Activated CD8-positive, alpha-beta T cell treated with anti-CD3 and anti-CD28 coated beads, Interleukin-2, amount 10 ng/mL, durations not matched to agents 7 days and 5 days (primary cell): ENCODE results near the gene SOST. TPM values are rescaled to one million over a fixed set of nuclear protein-coding genes. Genes with fewer than 3 reads are reported as not detected.

Source experiments
- ATAC-seq: fragments of 150-1000 bp; cut with Tn5 transposase; one replicate; pipeline ENCODE4 v1.10.0; 2021; ENCODE audit warnings: moderate library complexity
- CTCF ChIA-PET: fragments of 350-600 bp; sonication (Branson Sonifier 250); formaldehyde crosslinking; loops from one replicate; lab custom pipeline; 2021; ENCODE audit warnings: antibody characterized with exemption; lab: Charles Lee
- POLR2A ChIA-PET: fragments of 350-600 bp; sonication (Branson Sonifier 250); formaldehyde crosslinking; loops from one replicate; lab custom pipeline; 2021; ENCODE audit warnings: antibody characterized with exemption; lab: Charles Lee
- DNase-seq: peaks from one replicate; pipeline ENCODE4 v3.0.0-alpha.2; 2020
- H3K27ac Mint-ChIP-seq: one replicate; pipeline ENCODE4 v1.8.0; 2021; ENCODE audit warnings: mild to moderate bottlenecking, mixed read lengths
- H3K27me3 Mint-ChIP-seq: one replicate; pipeline ENCODE4 v1.8.0; 2021; ENCODE audit warnings: low read depth, mixed read lengths
- H3K36me3 Mint-ChIP-seq: one replicate; pipeline ENCODE4 v1.8.0; 2021; ENCODE audit warnings: low read depth, mixed read lengths
- H3K4me1 Mint-ChIP-seq: one replicate; pipeline ENCODE4 v1.8.0; 2021; ENCODE audit warnings: low read depth, mixed read lengths
- H3K4me3 Mint-ChIP-seq: one replicate; pipeline ENCODE4 v1.8.0; 2021; ENCODE audit warnings: mild to moderate bottlenecking, mixed read lengths
- H3K9me3 Mint-ChIP-seq: one replicate; pipeline ENCODE4 v1.8.0; 2022; ENCODE audit warnings: mixed read lengths; ENCODE audit not compliant: insufficient read depth
- total RNA-seq, 2 experiments: library from RNA; stranded (reverse); gene quantifications; one replicate each; pipeline ENCODE4 v1.2.3, GENCODE V29; 2021

SOST gene
- total RNA-seq, 2 experiments from 2014 or later, result not detected

DNA sequence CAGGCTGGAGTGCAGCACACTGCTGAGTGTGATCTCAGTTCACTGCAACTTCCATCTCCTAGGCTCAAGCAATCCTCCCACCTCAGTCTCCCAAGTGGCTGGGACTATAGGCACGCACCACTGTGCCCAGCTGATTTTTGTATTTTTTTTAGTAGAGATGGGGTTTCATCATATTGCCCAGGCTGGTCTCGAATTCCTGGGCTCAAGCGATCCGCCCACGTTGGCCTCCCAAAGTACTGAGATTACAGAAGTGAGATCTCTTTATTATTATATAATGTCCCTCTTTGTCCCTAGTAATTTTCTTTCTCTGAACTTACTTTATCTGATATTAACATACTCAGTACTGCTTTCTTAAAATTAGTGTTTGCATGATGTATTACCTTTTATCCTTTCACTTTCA, 29.9 kb upstream of the SOST start:
- ChIA-PET CTCF (interaction anchor here (1.4 to 1.5 kb wide), 2 partner anchors 23 to 58 kb away, joined by 4 to 6 read pairs; partner anchors contain the start of gene CD300LG), POLR2A (no interaction called here)
- H3K9me3 Mint-ChIP-seq, result no peaks in the 10 kb centered on the region
- no peaks in the 10 kb centered on the region for H3K36me3 Mint-ChIP-seq
- ATAC-seq (no peak), DNase-seq (no peak)
- peaks cover 34% of the 10 kb centered on the region for H3K27me3 Mint-ChIP-seq
- no peak overlapping the region for H3K27ac Mint-ChIP-seq
- no peak overlapping the region for H3K4me3 Mint-ChIP-seq
- H3K4me1 Mint-ChIP-seq, result no peaks in the 10 kb centered on the region

- Mint-ChIP-seq H3K4me3 (no peak overlapping the region), H3K36me3 (no peaks in the 10 kb centered on the region), H3K27ac (no peak overlapping the region), H3K27me3 (peaks cover 34% of the 10 kb centered on the region), H3K4me1 (no peaks in the 10 kb centered on the region), H3K9me3 (no peaks in the 10 kb centered on the region)
- ChIA-PET CTCF (interaction anchor here (0.9 to 1.5 kb wide), 4 partner anchors 9 to 59 kb away, joined by 3 to 6 read pairs (median 4); partner anchors contain the start of genes CD300LG and DUSP3), POLR2A (no interaction called here)
- DNase-seq (no peak), ATAC-seq (no peak)
Measured at GRCh38 chr17:43787728-43788127, 29.1 kb upstream of the SOST start.

DNA sequence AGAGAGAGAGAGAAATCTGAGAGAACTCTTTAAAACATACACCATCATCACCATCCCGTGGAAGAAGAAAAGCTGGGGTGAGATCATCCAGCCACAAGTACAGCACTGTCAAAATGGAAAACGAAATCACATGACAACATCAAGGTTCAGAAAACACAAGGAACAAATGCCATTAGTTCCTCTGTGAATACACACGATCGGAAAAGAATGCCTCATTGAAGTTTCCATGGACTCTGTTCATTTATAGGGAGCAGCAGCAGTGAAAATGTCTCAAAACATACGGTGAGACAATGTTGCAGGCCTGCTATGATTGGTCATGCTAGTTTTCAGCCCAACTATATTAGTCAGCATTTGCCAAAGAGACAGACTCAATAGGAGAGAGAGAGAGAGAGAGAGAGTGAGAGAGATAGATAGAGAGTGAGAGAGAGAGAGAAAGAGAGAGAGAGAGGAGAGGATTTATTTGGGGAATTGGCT, 26.1 kb upstream of the SOST start:
- Mint-ChIP-seq H3K27ac (no peak overlapping the region), H3K9me3 (no peaks in the 10 kb centered on the region), H3K4me1 (peaks cover 2% of the 10 kb centered on the region), H3K27me3 (peaks cover 46% of the 10 kb centered on the region), H3K36me3 (no peaks in the 10 kb centered on the region), H3K4me3 (no peak overlapping the region)
- CTCF ChIA-PET, result no interaction called here
- DNase-seq, result no peak
- POLR2A ChIA-PET, result no interaction called here
- no peak for ATAC-seq

- CTCF ChIA-PET, result no interaction called here
- H3K27me3 Mint-ChIP-seq, result peaks cover 50% of the 10 kb centered on the region
Measured at GRCh38 chr17:43784068-43784467, 25.5 kb upstream of the SOST start.

GRCh38 chr17:43782913-43783680, 24.5 kb upstream of the SOST start:
- DNase-seq (no peak), ATAC-seq (no peak)
- H3K36me3 Mint-ChIP-seq, result no peaks in the 10 kb centered on the region
- no peak overlapping the region for H3K27ac Mint-ChIP-seq
- ChIA-PET CTCF (interaction anchor here (1.1 to 1.3 kb wide), 2 partner anchors 16 to 63 kb away, joined by 3 to 6 read pairs; no protein-coding TSS in a partner anchor), POLR2A (no interaction called here)
- H3K9me3 Mint-ChIP-seq, result no peaks in the 10 kb centered on the region
- peaks cover 50% of the 10 kb centered on the region for H3K27me3 Mint-ChIP-seq
- no peak overlapping the region for H3K4me3 Mint-ChIP-seq
- H3K4me1 Mint-ChIP-seq, result peaks cover 8% of the 10 kb centered on the region

More at GRCh38 chr17:43784068-43784467, 25.5 kb upstream of the SOST start:
- H3K4me3 Mint-ChIP-seq, result no peak overlapping the region
- DNase-seq (no peak), ATAC-seq (no peak)
- H3K27ac Mint-ChIP-seq, result no peak overlapping the region
- no peaks in the 10 kb centered on the region for H3K36me3 Mint-ChIP-seq
- POLR2A ChIA-PET, result no interaction called here
- peaks cover 8% of the 10 kb centered on the region for H3K4me1 Mint-ChIP-seq
- no peaks in the 10 kb centered on the region for H3K9me3 Mint-ChIP-seq

- Mint-ChIP-seq H3K27ac (no peak within 1 kb of the TSS), H3K9me3 (no peaks in the 10 kb centered on the region), H3K4me3 (peak within 1 kb of the TSS; percentile 81), H3K36me3 (no peaks in the 10 kb centered on the region), H3K4me1 (peaks cover 8% of the 10 kb centered on the region), H3K27me3 (peaks cover 45% of the 10 kb centered on the region)
- ChIA-PET CTCF (interaction anchor here (0.6 to 2.0 kb wide), 2 partner anchors 14 to 21 kb away, joined by 3 to 9 read pairs; no protein-coding TSS in a partner anchor), POLR2A (no interaction called here)
- ATAC-seq (no peak), DNase-seq (no peak)
Measured at GRCh38 chr17:43780135-43780534, 21.5 kb upstream of the SOST start, which contains the start of gene CFAP97D1. Gene CFAP97D1 (plus strand): TSS chr17:43780435. CDS start chr17:43780463, 28 bp downstream.

- DNase-seq, result no peak
- peak; percentile 54 for ATAC-seq
- H3K4me3 Mint-ChIP-seq, result peak overlapping the region; percentile 81
- peaks cover 40% of the 10 kb centered on the region for H3K27me3 Mint-ChIP-seq
- peaks cover 8% of the 10 kb centered on the region for H3K4me1 Mint-ChIP-seq
- H3K36me3 Mint-ChIP-seq, result peaks cover 2% of the 10 kb centered on the region
- ChIA-PET POLR2A (interaction anchor here (0.6 kb wide), 1 partner anchor 865 kb away, joined by 3 read pairs; no protein-coding TSS in a partner anchor), CTCF (interaction anchor here (0.6 to 2.0 kb wide), 7 partner anchors 8 to 66 kb away, joined by 3 to 9 read pairs (median 4); no protein-coding TSS in a partner anchor)
- peak overlapping the region; percentile 34 for H3K27ac Mint-ChIP-seq
- H3K9me3 Mint-ChIP-seq, result no peaks in the 10 kb centered on the region
Measured at GRCh38 chr17:43779145-43780125, 20.8 kb upstream of the SOST start.

DNA sequence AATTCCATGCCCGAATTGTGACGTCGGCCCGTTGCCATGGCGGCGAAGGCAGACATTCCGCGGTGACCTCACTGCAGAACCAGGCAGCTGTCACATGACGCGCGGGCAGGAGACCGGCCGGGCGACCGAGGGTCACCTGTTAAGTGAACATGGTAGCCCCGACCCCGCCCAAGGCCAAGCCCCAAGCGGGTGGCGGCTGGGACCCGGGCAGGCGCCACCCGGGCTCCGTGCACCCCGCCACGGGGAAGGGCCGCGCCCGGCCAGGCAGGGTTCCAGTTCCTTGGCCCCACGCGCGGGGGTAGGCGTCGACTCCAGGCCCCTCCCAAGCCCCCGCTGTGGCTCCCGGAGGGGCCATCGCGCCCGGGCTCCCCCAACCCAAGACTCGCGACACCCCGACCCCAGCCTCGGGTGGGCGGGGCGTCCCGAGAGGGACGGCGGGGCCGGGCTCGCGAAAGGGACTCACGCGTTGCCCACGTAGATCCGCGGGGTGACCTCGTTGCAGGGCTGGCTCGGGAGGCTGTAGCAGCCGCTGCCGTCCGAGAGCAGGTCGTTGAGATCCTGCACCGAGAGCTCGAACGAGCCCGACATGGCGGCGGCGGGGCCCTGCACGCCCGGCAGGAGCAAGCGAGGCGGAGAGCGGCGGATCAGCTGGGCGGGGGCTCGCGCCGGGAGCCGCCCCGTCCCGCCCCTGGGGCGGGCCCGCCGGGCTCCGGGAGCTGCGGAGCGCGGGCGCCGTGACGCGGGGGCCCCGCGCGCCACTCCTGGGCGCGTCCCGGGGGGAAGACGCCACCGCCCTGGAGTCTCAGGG, 19.9 kb upstream of the SOST start, which contains the start of gene DUSP3:
TSS of gene DUSP3 (minus strand) at position 641 of the 808 bp plus-strand sequence. CDS start at position 588, 53 bp downstream.
- ChIA-PET CTCF (interaction anchor here (0.9 to 1.7 kb wide), 5 partner anchors 9 to 67 kb away, joined by 3 to 6 read pairs (median 4); no protein-coding TSS in a partner anchor), POLR2A (interaction anchor here (0.6 kb wide), 1 partner anchor 865 kb away, joined by 3 read pairs; no protein-coding TSS in a partner anchor)
- ATAC-seq (peak; percentile 97), DNase-seq (peak; percentile 75)
- Mint-ChIP-seq H3K9me3 (no peaks in the 10 kb centered on the region), H3K27ac (peak within 1 kb of the TSS; percentile 81), H3K27me3 (peaks cover 36% of the 10 kb centered on the region), H3K4me3 (peak within 1 kb of the TSS; percentile 81), H3K4me1 (peaks cover 10% of the 10 kb centered on the region), H3K36me3 (peaks cover 2% of the 10 kb centered on the region)

DNA sequence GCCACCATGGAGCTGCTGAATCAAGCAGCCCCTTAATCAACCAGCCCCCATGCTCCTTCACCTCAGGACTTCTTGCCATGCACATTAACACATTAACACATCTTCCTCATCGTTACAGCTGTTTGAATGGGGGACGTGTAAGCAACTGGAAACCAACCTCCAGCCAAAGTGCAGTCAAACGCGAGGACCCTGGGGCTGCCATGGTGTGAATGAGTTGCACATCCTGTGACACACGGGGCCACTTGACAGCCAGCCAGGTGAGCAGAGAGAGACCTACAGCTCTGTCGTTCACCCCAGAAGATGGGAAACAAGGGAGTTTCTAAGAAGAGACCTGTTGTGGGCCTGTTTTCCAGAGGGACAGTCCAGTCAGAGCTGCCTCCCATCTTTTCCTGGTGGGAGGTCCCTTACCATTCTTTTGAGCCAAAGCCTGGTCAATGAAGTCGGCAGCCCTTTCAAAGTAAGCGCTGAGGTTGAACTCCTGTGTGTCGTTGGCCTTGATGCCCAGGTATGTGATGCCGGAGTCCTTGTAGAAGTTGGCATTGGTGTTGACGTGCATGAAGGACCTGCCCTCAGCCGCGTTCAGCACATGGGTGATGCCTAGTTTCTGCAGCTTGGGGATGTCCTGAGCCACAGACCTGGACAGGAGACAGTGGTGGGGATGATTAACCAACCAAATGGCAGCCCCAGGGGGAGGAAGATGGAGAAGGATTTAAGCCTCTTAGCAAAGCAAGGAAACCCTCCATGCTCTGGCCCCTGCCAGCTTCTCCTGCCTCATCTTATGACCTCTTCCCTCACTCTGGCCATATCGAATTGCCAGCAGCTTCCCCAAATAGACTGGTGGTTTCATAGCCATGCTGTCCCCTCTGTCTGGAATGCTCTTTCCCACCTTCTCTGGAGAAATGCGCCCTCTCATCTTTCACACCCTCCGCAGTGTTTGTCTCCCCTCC, 16.0 kb upstream of the SOST start:
- Mint-ChIP-seq H3K4me3 (no peak overlapping the region), H3K36me3 (peaks cover 12% of the 10 kb centered on the region), H3K9me3 (no peaks in the 10 kb centered on the region), H3K27me3 (peaks cover 3% of the 10 kb centered on the region), H3K27ac (no peak overlapping the region), H3K4me1 (peaks cover 14% of the 10 kb centered on the region)
- ChIA-PET CTCF (interaction anchor here (1.1 to 1.9 kb wide), 2 partner anchors 9 to 72 kb away, joined by 3 to 13 read pairs; partner anchors contain the start of gene CD300LG), POLR2A (no interaction called here)
- DNase-seq (no peak), ATAC-seq (no peak)
